Breast epithelium (tissue), 4 donors: ENCODE measurements around the gene FRY. TPM values are rescaled to one million over a fixed set of nuclear protein-coding genes. Genes with fewer than 3 reads are reported as not detected.

ENCODE experiments used
- DNase-seq, 2 donors: peaks; one replicate each; pipeline ENCODE4 v3.0.0-alpha.2; 2019; ENCODE audit warnings: low spot score in 2 of 2
- H3K27ac ChIP-seq, 2 donors: fragments of 200-600 bp; sonication (generic) in 1 of 2; one replicate each; pipeline ENCODE4 v1.5.1; 2016 to 2019; ENCODE audit warnings: mild to moderate bottlenecking in 1 of 2
- H3K27me3 ChIP-seq, 2 donors: fragments of 200-600 bp; sonication (generic) in 1 of 2; one replicate each; pipeline versions ENCODE4 v1.5.1 to v1.6.0; 2017 to 2019; ENCODE audit warnings: control low read depth in 1 of 2, mild to moderate bottlenecking in 1 of 2
- H3K36me3 ChIP-seq: fragments of 200-600 bp; one replicate; pipeline ENCODE4 v1.5.1; 2019
- H3K4me1 ChIP-seq, 2 donors: fragments of 200-600 bp; sonication (generic); one replicate each; pipeline ENCODE4 v1.5.1; 2016 to 2019; ENCODE audit warnings: control low read depth in 1 of 2
- H3K4me3 ChIP-seq, 3 donors: fragments of 200-600 bp; sonication (generic); 1 replicate in 2 of 3; 2 replicates in 1 of 3; pipeline ENCODE4 v1.5.1; 2016 to 2019; ENCODE audit warnings: mild to moderate bottlenecking in 3 of 3, moderate library complexity in 2 of 3
- H3K9me3 ChIP-seq, 2 donors: fragments of 200-600 bp; sonication (generic) in 1 of 2; one replicate each; pipeline ENCODE4 v1.5.1; 2016 to 2019; ENCODE audit warnings: control low read depth in 1 of 2
- POLR2A ChIP-seq: fragments of 450-650 bp; IDR thresholded peaks from one replicate; pipeline ENCODE4 v1.6.1; 2016; ENCODE audit warnings: antibody characterized with exemption, mild to moderate bottlenecking, moderate library complexity
- POLR2AphosphoS5 ChIP-seq, 3 donors: sonication (generic); formaldehyde crosslinking; IDR thresholded peaks; one replicate each; pipeline ENCODE4 v1.6.1; 2017; ENCODE audit warnings: antibody characterized with exemption in 3 of 3
- intact Hi-C: fragments of 100-400 bp; cut with DNase I; formaldehyde crosslinking; loops from one replicate; pipeline ENCODE4 v1.15.1; 2023; ENCODE audit warnings: low total_unique reads
- total RNA-seq, 3 donors: library from RNA; depleted of rRNA; stranded (reverse); fragments of >200 nt; gene quantifications; one replicate each; pipeline ENCODE4 v1.1.0, GENCODE V29; 2016
- TF ChIP-seq, protein P1 (sequence below), 3 donors: fragments of 450-650 bp; IDR thresholded peaks; one replicate each; pipeline ENCODE4 v1.5.1; 2016 to 2017; ENCODE audit warnings: antibody characterized with exemption in 3 of 3, mild to moderate bottlenecking in 3 of 3, moderate library complexity in 3 of 3

Gene FRY
- total RNA-seq, 3 donors from 2014 or later = 41.0 to 52.8 (median 46.4) TPM

- Histone ChIP-seq H3K27ac (peak overlapping the region; percentile 98 to 99), H3K4me1 (no peaks in the 10 kb centered on the region), H3K36me3 (no peaks in the 10 kb centered on the region), H3K27me3 (no peaks in the 10 kb centered on the region), H3K9me3 (no peaks in the 10 kb centered on the region), H3K4me3 (peak overlapping the region; percentile 59 to 79 (median 73))
- intact Hi-C loops = loop anchor here (5.0 kb wide), 1 partner anchor 1373 kb away; no protein-coding TSS in a partner anchor
- DNase-seq = peak in 1 of 2 donors; percentile 40
- TF ChIP-seq POLR2A = no peak
- TF ChIP-seq, protein P1, sequence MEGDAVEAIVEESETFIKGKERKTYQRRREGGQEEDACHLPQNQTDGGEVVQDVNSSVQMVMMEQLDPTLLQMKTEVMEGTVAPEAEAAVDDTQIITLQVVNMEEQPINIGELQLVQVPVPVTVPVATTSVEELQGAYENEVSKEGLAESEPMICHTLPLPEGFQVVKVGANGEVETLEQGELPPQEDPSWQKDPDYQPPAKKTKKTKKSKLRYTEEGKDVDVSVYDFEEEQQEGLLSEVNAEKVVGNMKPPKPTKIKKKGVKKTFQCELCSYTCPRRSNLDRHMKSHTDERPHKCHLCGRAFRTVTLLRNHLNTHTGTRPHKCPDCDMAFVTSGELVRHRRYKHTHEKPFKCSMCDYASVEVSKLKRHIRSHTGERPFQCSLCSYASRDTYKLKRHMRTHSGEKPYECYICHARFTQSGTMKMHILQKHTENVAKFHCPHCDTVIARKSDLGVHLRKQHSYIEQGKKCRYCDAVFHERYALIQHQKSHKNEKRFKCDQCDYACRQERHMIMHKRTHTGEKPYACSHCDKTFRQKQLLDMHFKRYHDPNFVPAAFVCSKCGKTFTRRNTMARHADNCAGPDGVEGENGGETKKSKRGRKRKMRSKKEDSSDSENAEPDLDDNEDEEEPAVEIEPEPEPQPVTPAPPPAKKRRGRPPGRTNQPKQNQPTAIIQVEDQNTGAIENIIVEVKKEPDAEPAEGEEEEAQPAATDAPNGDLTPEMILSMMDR (IDR thresholded peaks at IDR 0.05) = no peak
- TF ChIP-seq POLR2AphosphoS5 (IDR thresholded peaks at IDR 0.05) = no peak
Measured at GRCh38 chr13:32314271-32315237, 283.0 kb downstream of the FRY start.

DNA sequence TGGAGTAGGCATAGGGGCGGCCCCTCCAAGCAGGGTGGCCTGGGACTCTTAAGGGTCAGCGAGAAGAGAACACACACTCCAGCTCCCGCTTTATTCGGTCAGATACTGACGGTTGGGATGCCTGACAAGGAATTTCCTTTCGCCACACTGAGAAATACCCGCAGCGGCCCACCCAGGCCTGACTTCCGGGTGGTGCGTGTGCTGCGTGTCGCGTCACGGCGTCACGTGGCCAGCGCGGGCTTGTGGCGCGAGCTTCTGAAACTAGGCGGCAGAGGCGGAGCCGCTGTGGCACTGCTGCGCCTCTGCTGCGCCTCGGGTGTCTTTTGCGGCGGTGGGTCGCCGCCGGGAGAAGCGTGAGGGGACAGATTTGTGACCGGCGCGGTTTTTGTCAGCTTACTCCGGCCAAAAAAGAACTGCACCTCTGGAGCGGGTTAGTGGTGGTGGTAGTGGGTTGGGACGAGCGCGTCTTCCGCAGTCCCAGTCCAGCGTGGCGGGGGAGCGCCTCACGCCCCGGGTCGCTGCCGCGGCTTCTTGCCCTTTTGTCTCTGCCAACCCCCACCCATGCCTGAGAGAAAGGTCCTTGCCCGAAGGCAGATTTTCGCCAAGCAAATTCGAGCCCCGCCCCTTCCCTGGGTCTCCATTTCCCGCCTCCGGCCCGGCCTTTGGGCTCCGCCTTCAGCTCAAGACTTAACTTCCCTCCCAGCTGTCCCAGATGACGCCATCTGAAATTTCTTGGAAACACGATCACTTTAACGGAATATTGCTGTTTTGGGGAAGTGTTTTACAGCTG lies 283.9 kb downstream of the FRY start, which contains the start of the genes BRCA2 and ZAR1L:
BRCA2 (plus strand) TSS at position 271 of the 790 bp plus-strand sequence. CDS start 953 bp downstream, outside the sequence.
ZAR1L (minus strand) TSS at position 126 of the 790 bp plus-strand sequence. CDS start 3,438 bp downstream, outside the sequence.
- intact Hi-C loops = loop anchor here (5.0 kb wide), 1 partner anchor 1372 kb away; no protein-coding TSS in a partner anchor
- peak within 1 kb of the TSS; percentile 59 to 79 (median 73) for H3K4me3 ChIP-seq
- H3K36me3 ChIP-seq = no peaks in the 10 kb centered on the region
- H3K9me3 ChIP-seq = no peaks in the 10 kb centered on the region
- no peaks in the 10 kb centered on the region for H3K27me3 ChIP-seq
- peak within 1 kb of the TSS; percentile 98 to 99 for H3K27ac ChIP-seq
- no peaks in the 10 kb centered on the region for H3K4me1 ChIP-seq
- peak; percentile 83 to 84 for DNase-seq
- TF ChIP-seq POLR2A (peak; percentile 35), POLR2AphosphoS5 (IDR thresholded peaks at IDR 0.05) (peak; percentile 89 to 93 (median 91))
- TF ChIP-seq, protein P1 (IDR thresholded peaks at IDR 0.05) = peak in 1 of 3 donors; percentile 8

- Histone ChIP-seq H3K9me3 (no peaks in the 10 kb centered on the region), H3K4me3 (peak overlapping the region; percentile 59 to 79 (median 73)), H3K4me1 (no peaks in the 10 kb centered on the region), H3K36me3 (no peaks in the 10 kb centered on the region), H3K27me3 (no peaks in the 10 kb centered on the region), H3K27ac (peak overlapping the region; percentile 98 to 99)
- TF ChIP-seq POLR2A (no peak), POLR2AphosphoS5 (IDR thresholded peaks at IDR 0.05) (no peak)
- TF ChIP-seq, protein P1 (IDR thresholded peaks at IDR 0.05) = no peak
- intact Hi-C loops = loop anchor here (5.0 kb wide), 1 partner anchor 1371 kb away; no protein-coding TSS in a partner anchor
- no peak for DNase-seq
Measured at GRCh38 chr13:32316028-32316339, 284.4 kb downstream of the FRY start.

GRCh38 chr13:32316501-32316900 lies 284.9 kb downstream of the FRY start:
- TF ChIP-seq POLR2AphosphoS5 (IDR thresholded peaks at IDR 0.05) = no peak
- TF ChIP-seq, protein P1 (IDR thresholded peaks at IDR 0.05) = no peak
- no peak for TF ChIP-seq POLR2A
- H3K27ac ChIP-seq = no peak overlapping the region
- no peaks in the 10 kb centered on the region for H3K4me1 ChIP-seq
- intact Hi-C loops = loop anchor here (5.0 kb wide), 1 partner anchor 1371 kb away; no protein-coding TSS in a partner anchor
- H3K4me3 ChIP-seq = peak overlapping the region; percentile 59 to 79 (median 73)
- no peaks in the 10 kb centered on the region for H3K36me3 ChIP-seq
- H3K27me3 ChIP-seq = no peaks in the 10 kb centered on the region
- no peak for DNase-seq
- H3K9me3 ChIP-seq = no peaks in the 10 kb centered on the region
